Prostate gland (tissue), 2 donors: Measurements from ENCODE around the gene AKAP8. TPM values are rescaled to one million over a fixed set of nuclear protein-coding genes. Genes with fewer than 3 reads are reported as not detected.

Experiments
- DNase-seq: peaks from one replicate; pipeline ENCODE4 v3.0.0-alpha.2; 2019; ENCODE audit warnings: low spot score
- H3K27ac ChIP-seq, 2 donors: fragments of 200-600 bp; sonication (generic); 2 replicates each; pipeline ENCODE4 v1.5.1; 2017 to 2019
- H3K27me3 ChIP-seq: fragments of 200-600 bp; sonication (generic); replicated peaks from 2 replicates; pipeline ENCODE4 v1.5.1; 2019; ENCODE audit not compliant: insufficient read depth
- H3K36me3 ChIP-seq, 2 donors: fragments of 200-600 bp; sonication (generic); 1 replicate in 1 of 2; 2 replicates in 1 of 2; pipeline versions ENCODE4 v1.5.1 to v1.8.1; 2017 to 2019
- H3K4me1 ChIP-seq: fragments of 200-600 bp; sonication (generic); replicated peaks from 2 replicates; pipeline ENCODE4 v1.5.1; 2019
- H3K4me3 ChIP-seq, 2 donors: fragments of 200-600 bp; sonication (generic); 2 replicates each; pipeline ENCODE4 v1.5.1; 2017 to 2019
- H3K9me3 ChIP-seq: fragments of 200-600 bp; sonication (generic); 2 replicates; pipeline ENCODE4 v1.5.1; 2017
- CTCF ChIP-seq, 4 experiments: fragments of 200-600 bp in 2 of 4; fragments of 450-650 bp in 2 of 4; sonication (generic) in 2 of 4; IDR thresholded peaks; 1 replicate in 3 of 4; 2 replicates in 1 of 4; pipeline ENCODE4 v1.5.1; 2016 to 2019; ENCODE audit warnings: antibody characterized with exemption in 4 of 4, mild to moderate bottlenecking in 2 of 4, moderate library complexity in 2 of 4
- POLR2A ChIP-seq: fragments of 450-650 bp; IDR thresholded peaks from one replicate; pipeline ENCODE4 v1.6.1; 2016; ENCODE audit warnings: antibody characterized with exemption, mild to moderate bottlenecking
- POLR2AphosphoS5 ChIP-seq: sonication (generic); formaldehyde crosslinking; IDR thresholded peaks from one replicate; pipeline ENCODE4 v1.6.1; 2017; ENCODE audit warnings: antibody characterized with exemption
- WGBS: methylation state at CpG from one replicate; pipeline ENCODE4 v1.1.5; 2018; 5-methylcytosine and 5-hydroxymethylcytosine counted together
- intact Hi-C: fragments of 100-400 bp; cut with DNase I; formaldehyde crosslinking; loops from one replicate; pipeline ENCODE4 v1.14.2; 2022
- total RNA-seq, 2 donors: library from RNA; depleted of rRNA; stranded (reverse); fragments of >200 nt; gene quantifications; one replicate each; pipeline ENCODE4 v1.1.0, GENCODE V29; 2016

The AKAP8 gene
- total RNA-seq, 2 donors from 2014 or later: 30.3 to 34.2 TPM

GRCh38 chr19:15378534-15379082 lies 979 bp downstream of the AKAP8 start:
- intact Hi-C loops: loop anchor here (5.0 kb wide), 2 partner anchors 54 to 111 kb away; no protein-coding TSS in a partner anchor
- H3K27me3 ChIP-seq: no peaks in the 10 kb centered on the region
- no peaks in the 10 kb centered on the region for H3K9me3 ChIP-seq
- H3K36me3 ChIP-seq: no peaks in the 10 kb centered on the region
- TF ChIP-seq CTCF (IDR thresholded peaks at IDR 0.05): no peak
- TF ChIP-seq POLR2AphosphoS5: no peak
- TF ChIP-seq POLR2A: no peak
- peak overlapping the region; percentile 92 to 96 for H3K27ac ChIP-seq
- peak; percentile 45 for DNase-seq
- peaks cover 17% of the 10 kb centered on the region for H3K4me1 ChIP-seq
- peak overlapping the region; percentile 80 to 94 for H3K4me3 ChIP-seq
- under 1% methylated on average over 22 of the region's 22 CpGs for WGBS

- no peak for TF ChIP-seq POLR2A
- no peak for TF ChIP-seq POLR2AphosphoS5
- no peak for TF ChIP-seq CTCF (IDR thresholded peaks at IDR 0.05)
- Histone ChIP-seq H3K36me3 (peaks cover 11 to 26% of the 10 kb centered on the region in 2 donors), H3K4me3 (no peak overlapping the region), H3K4me1 (peaks cover 11% of the 10 kb centered on the region), H3K27me3 (no peaks in the 10 kb centered on the region), H3K9me3 (no peaks in the 10 kb centered on the region), H3K27ac (peak overlapping the region in 1 of 2 donors; percentile 19)
- no peak for DNase-seq
- 67% methylated on average over 24 of the region's 24 CpGs for WGBS
- intact Hi-C loops: loop anchor here (5.0 kb wide), 2 partner anchors 57 to 108 kb away; no protein-coding TSS in a partner anchor
Observed at GRCh38 chr19:15374796-15375440, 4.7 kb downstream of the AKAP8 start.

GRCh38 chr19:15374105-15374651 lies 5.4 kb downstream of the AKAP8 start:
- peaks cover 11% of the 10 kb centered on the region for H3K4me1 ChIP-seq
- H3K4me3 ChIP-seq: no peak overlapping the region
- DNase-seq: no peak
- intact Hi-C loops: no loop called here
- 68% methylated on average over 21 of the region's 21 CpGs for WGBS
- peak overlapping the region in 1 of 2 donors; percentile 19 for H3K27ac ChIP-seq
- H3K9me3 ChIP-seq: no peaks in the 10 kb centered on the region
- H3K27me3 ChIP-seq: no peaks in the 10 kb centered on the region
- no peak for TF ChIP-seq POLR2A
- no peak for TF ChIP-seq CTCF (IDR thresholded peaks at IDR 0.05)
- no peak for TF ChIP-seq POLR2AphosphoS5
- H3K36me3 ChIP-seq: peaks cover 16 to 33% of the 10 kb centered on the region in 2 donors

GRCh38 chr19:15373644-15374043 lies 5.9 kb downstream of the AKAP8 start:
- WGBS: 89% methylated on average over 22 of the region's 22 CpGs
- no peak for DNase-seq
- peaks cover 11% of the 10 kb centered on the region for H3K4me1 ChIP-seq
- no peak overlapping the region for H3K27ac ChIP-seq
- peaks cover 17 to 34% of the 10 kb centered on the region in 2 donors for H3K36me3 ChIP-seq
- no peak overlapping the region for H3K4me3 ChIP-seq
- H3K9me3 ChIP-seq: no peaks in the 10 kb centered on the region
- intact Hi-C loops: no loop called here
- no peaks in the 10 kb centered on the region for H3K27me3 ChIP-seq
- TF ChIP-seq POLR2A: no peak
- no peak for TF ChIP-seq CTCF (IDR thresholded peaks at IDR 0.05)
- no peak for TF ChIP-seq POLR2AphosphoS5
